ENCODE results near the gene SENP5. TPM values are rescaled to one million over a fixed set of nuclear protein-coding genes. Genes with fewer than 3 reads are reported as not detected.

The SENP5 gene
- total RNA-seq, 2 donors from 2014 or later = 28.3 to 62.9 TPM

GRCh38 chr3:196949285-196949619, 81.5 kb downstream of the SENP5 start:
- H3K4me3 ChIP-seq = no peak overlapping the region
- TF ChIP-seq POLR2A (IDR thresholded peaks at IDR 0.05) (no peak), POLR2AphosphoS5 (IDR thresholded peaks at IDR 0.05) (no peak), CTCF (IDR thresholded peaks at IDR 0.05) (no peak)
- intact Hi-C loops (cut with DNase I) = no loop called here
- DNase-seq (ENCODE audit: low spot score) = no peak
- no peaks in the 10 kb centered on the region for H3K27me3 ChIP-seq (replicated peaks; ENCODE audit: insufficient read depth)
- no peaks in the 10 kb centered on the region for H3K36me3 ChIP-seq
- no peaks in the 10 kb centered on the region for H3K4me1 ChIP-seq (replicated peaks)
- H3K9me3 ChIP-seq = no peaks in the 10 kb centered on the region
- H3K27ac ChIP-seq = no peak overlapping the region
- 68% methylated on average over 6 of the region's 6 CpGs for whole genome bisulfite sequencing

GRCh38 chr3:196949750-196950149, 82.0 kb downstream of the SENP5 start:
- Histone ChIP-seq H3K27me3 (replicated peaks; ENCODE audit: insufficient read depth) (no peaks in the 10 kb centered on the region), H3K4me3 (no peak overlapping the region), H3K9me3 (no peaks in the 10 kb centered on the region), H3K4me1 (replicated peaks) (no peaks in the 10 kb centered on the region), H3K36me3 (no peaks in the 10 kb centered on the region), H3K27ac (no peak overlapping the region)
- DNase-seq (ENCODE audit: low spot score) = no peak
- 90% methylated on average over 6 of the region's 6 CpGs for WGBS
- TF ChIP-seq CTCF (IDR thresholded peaks at IDR 0.05) (no peak), POLR2A (IDR thresholded peaks at IDR 0.05) (no peak), POLR2AphosphoS5 (IDR thresholded peaks at IDR 0.05) (no peak)
- intact Hi-C loops (cut with DNase I) = no loop called here

- no peak overlapping the region for H3K27ac ChIP-seq
- H3K4me3 ChIP-seq = no peak overlapping the region
- no peaks in the 10 kb centered on the region for H3K27me3 ChIP-seq (replicated peaks; ENCODE audit: insufficient read depth)
- DNase-seq (ENCODE audit: low spot score) = no peak
- WGBS = 92% methylated on average over 3 of the region's 3 CpGs
- intact Hi-C loops (cut with DNase I) = no loop called here
- no peaks in the 10 kb centered on the region for H3K36me3 ChIP-seq
- TF ChIP-seq CTCF (IDR thresholded peaks at IDR 0.05) (no peak), POLR2AphosphoS5 (IDR thresholded peaks at IDR 0.05) (no peak), POLR2A (IDR thresholded peaks at IDR 0.05) (no peak)
- H3K9me3 ChIP-seq = no peaks in the 10 kb centered on the region
- no peaks in the 10 kb centered on the region for H3K4me1 ChIP-seq (replicated peaks)
Observed at GRCh38 chr3:196951371-196951770, 83.7 kb downstream of the SENP5 start.

- 84% methylated on average over 7 of the region's 7 CpGs for WGBS
- no peak for DNase-seq (ENCODE audit: low spot score)
- Histone ChIP-seq H3K9me3 (no peaks in the 10 kb centered on the region), H3K4me3 (no peak overlapping the region), H3K36me3 (no peaks in the 10 kb centered on the region), H3K27ac (no peak overlapping the region), H3K4me1 (replicated peaks) (no peaks in the 10 kb centered on the region), H3K27me3 (replicated peaks; ENCODE audit: insufficient read depth) (no peaks in the 10 kb centered on the region)
- TF ChIP-seq POLR2AphosphoS5 (IDR thresholded peaks at IDR 0.05) (no peak), POLR2A (IDR thresholded peaks at IDR 0.05) (no peak), CTCF (IDR thresholded peaks at IDR 0.05) (no peak)
- intact Hi-C loops (cut with DNase I) = no loop called here
Observed at GRCh38 chr3:196954832-196955231, 87.1 kb downstream of the SENP5 start.

- Histone ChIP-seq H3K4me3 (no peak overlapping the region), H3K27me3 (replicated peaks; ENCODE audit: insufficient read depth) (no peaks in the 10 kb centered on the region), H3K4me1 (replicated peaks) (no peaks in the 10 kb centered on the region), H3K9me3 (no peaks in the 10 kb centered on the region), H3K27ac (no peak overlapping the region), H3K36me3 (no peaks in the 10 kb centered on the region)
- 49% methylated on average over 9 of the region's 9 CpGs for WGBS
- DNase-seq (ENCODE audit: low spot score) = no peak
- no peak for TF ChIP-seq POLR2A (IDR thresholded peaks at IDR 0.05)
- TF ChIP-seq POLR2AphosphoS5 (IDR thresholded peaks at IDR 0.05) = no peak
- no peak for TF ChIP-seq CTCF (IDR thresholded peaks at IDR 0.05)
- intact Hi-C loops (cut with DNase I) = loop anchor here (10.0 kb wide), 1 partner anchor 128 kb away; no protein-coding TSS in a partner anchor
Observed at GRCh38 chr3:196962108-196962929, 94.6 kb downstream of the SENP5 start.

Measured in prostate gland (tissue), 2 donors.